GM12878 (cell line): ENCODE results near the gene MAP4K2. TPM values are rescaled to one million over a fixed set of nuclear protein-coding genes. Genes with fewer than 3 reads are reported as not detected.

Experiments used
- ATAC-seq: fragments of 200-7000 bp; cut with Tn5 transposase; 3 replicates; pipeline ENCODE4 v1.9.1; 2020; ENCODE audit warnings: mild to moderate bottlenecking, moderate library complexity
- BruUV-seq: library from RNA; stranded (reverse); fragments of 400-500 nt; replicated peaks from 2 replicates; lab custom pipeline; 2021; lab: Mats Ljungman, UMichigan
- CTCF ChIA-PET: fragments of 300-600 bp; sonication (Branson Sonifier 250); formaldehyde crosslinking; extraction: SDS; loops from one replicate; lab custom pipeline; 2021; ENCODE audit warnings: inconsistent platforms; lab: Yijun Ruan, JAX
- POLR2A ChIA-PET: fragments of 350-600 bp; formaldehyde crosslinking; extraction: SDS; loops from one replicate; lab custom pipeline; 2021; ENCODE audit warnings: inconsistent platforms; lab: Charles Lee
- RAD21 ChIA-PET: fragments of 300-600 bp; sonication (Branson Sonifier 250); formaldehyde crosslinking; loops from one replicate; lab custom pipeline; 2023; ENCODE audit warnings: antibody characterized with exemption; ENCODE audit not compliant: unreplicated experiment; lab: Charles Lee
- SMC1A ChIA-PET: fragments of 300-600 bp; sonication (Branson Sonifier 250); formaldehyde crosslinking; loops from one replicate; lab custom pipeline; 2023; ENCODE audit not compliant: unreplicated experiment, uncharacterized antibody; lab: Charles Lee
- DNase-seq: peaks from one replicate; pipeline ENCODE4 v3.0.0-alpha.2; 2011; ENCODE audit warnings: low read depth, low spot score
- FAIRE-seq: peaks from 3 replicates; lab custom pipeline; 2011; peaks lifted over from hg19 to GRCh38; lab: Jason Lieb, UNC
- H2AFZ ChIP-seq: 2 replicates; pipeline ENCODE4 v1.6.0; 2011; ENCODE audit warnings: low read depth, low read length, control low read depth; ENCODE audit not compliant: control insufficient read depth
- H3K27ac ChIP-seq: 2 replicates; pipeline ENCODE4 v1.5.1; 2011; ENCODE audit warnings: control low read depth; ENCODE audit not compliant: control insufficient read depth, insufficient read depth
- H3K27me3 ChIP-seq, 2 experiments: replicated peaks in 1 of 2; 2 replicates each; pipeline versions ENCODE4 v1.6.0 to v1.6.1; 2011; ENCODE audit warnings: low read length in 1 of 2; ENCODE audit not compliant: control insufficient read depth in 2 of 2, insufficient read depth in 2 of 2
- H3K36me3 ChIP-seq, 2 experiments: 2 replicates each; pipeline ENCODE4 v1.5.1; 2011; ENCODE audit warnings: low read length in 1 of 2; ENCODE audit not compliant: control insufficient read depth in 2 of 2, insufficient read depth in 2 of 2
- H3K4me1 ChIP-seq: 2 replicates; pipeline ENCODE4 v1.6.1; 2011; ENCODE audit warnings: mild to moderate bottlenecking, low read length, moderate library complexity, mixed read lengths; ENCODE audit not compliant: control insufficient read depth, insufficient read depth
- H3K4me2 ChIP-seq: 2 replicates; pipeline ENCODE4 v1.6.0; 2011; ENCODE audit warnings: control low read depth; ENCODE audit not compliant: control insufficient read depth, insufficient read depth
- H3K4me3 ChIP-seq: fragments of 200-600 bp; sonication (generic); 2 replicates; pipeline ENCODE4 v1.5.1; 2016
- H3K79me2 ChIP-seq: 2 replicates; pipeline ENCODE4 v1.6.0; 2011; ENCODE audit warnings: low read length; ENCODE audit not compliant: control insufficient read depth, insufficient read depth
- H3K9ac ChIP-seq: 2 replicates; pipeline ENCODE4 v1.8.0; 2011; ENCODE audit warnings: low read length, control low read depth, mixed read lengths; ENCODE audit not compliant: control insufficient read depth, insufficient read depth
- H3K9me3 ChIP-seq: replicated peaks from 3 replicates; pipeline ENCODE4 v1.5.1; 2011; ENCODE audit warnings: mild to moderate bottlenecking, low read length; ENCODE audit not compliant: control insufficient read depth, insufficient read depth
- H4K20me1 ChIP-seq: 2 replicates; pipeline ENCODE4 v1.6.0; 2011; ENCODE audit not compliant: control insufficient read depth, insufficient read depth
- CBX3 ChIP-seq: fragments of 200-600 bp; sonication (generic); IDR thresholded peaks from 2 replicates; pipeline ENCODE4 v1.6.1; 2016; ENCODE audit warnings: low read depth, borderline replicate concordance
- ESRRA ChIP-seq: IDR thresholded peaks from 2 replicates; pipeline ENCODE4 v1.6.1; 2012; ENCODE audit warnings: mild to moderate bottlenecking, low read length, improper control_type of control experiment
- EZH2 ChIP-seq: IDR thresholded peaks from 2 replicates; pipeline ENCODE4 v1.6.1; 2012; ENCODE audit warnings: low read depth, mild to moderate bottlenecking, control low read depth, inconsistent platforms, low read length, borderline replicate concordance; ENCODE audit not compliant: control insufficient read depth
- HCFC1 ChIP-seq: fragments of 150-350 bp; IDR thresholded peaks from 2 replicates; pipeline ENCODE4 v1.6.1; 2014; ENCODE audit warnings: low read length
- POLR2A ChIP-seq: IDR thresholded peaks from 2 replicates; pipeline ENCODE4 v1.6.1; 2011; ENCODE audit warnings: low read depth, mild to moderate bottlenecking, low read length
- RB1 ChIP-seq: fragments of 450-650 bp; formaldehyde crosslinking; IDR thresholded peaks from 2 replicates; pipeline ENCODE4 v1.6.1; 2017; ENCODE audit warnings: mild to moderate bottlenecking, borderline replicate concordance
- RBBP5 ChIP-seq: fragments of 200-600 bp; sonication (generic); conservative IDR thresholded peaks from 2 replicates; pipeline ENCODE4 v1.6.1; 2016
- STAT1 ChIP-seq: fragments of 450-650 bp; conservative IDR thresholded peaks from 2 replicates; pipeline ENCODE4 v1.6.1; 2014; ENCODE audit warnings: antibody characterized with exemption, mild to moderate bottlenecking
- TBL1XR1 ChIP-seq: IDR thresholded peaks from 2 replicates; pipeline ENCODE4 v1.6.1; 2012; ENCODE audit warnings: low read depth, low read length, improper control_type of control experiment
- ZNF24 ChIP-seq: fragments of 450-650 bp; IDR thresholded peaks from 2 replicates; pipeline ENCODE4 v1.6.1; 2017; ENCODE audit warnings: antibody characterized with exemption, mild to moderate bottlenecking
- ZNF384 ChIP-seq: IDR thresholded peaks from 2 replicates; pipeline ENCODE4 v1.6.1; 2012; ENCODE audit warnings: low read depth, mild to moderate bottlenecking, low read length, improper control_type of control experiment, borderline replicate concordance
- WGBS: methylation state at CpG from one replicate; pipeline ENCODE4 v1.1.6; 2016; ENCODE audit warnings: low lambda C conversion rate; ENCODE audit not compliant: insufficient replicate concordance, insufficient coverage; ENCODE audit errors: missing lambda C conversion rate; 5-methylcytosine and 5-hydroxymethylcytosine counted together
- in situ Hi-C: fragments of 300-500 bp; cut with MboI; formaldehyde crosslinking; loops from 9 replicates; pipeline ENCODE4 v1.14.3; 2018; ENCODE audit warnings: mixed read lengths
- intact Hi-C: fragments of 100-400 bp; cut with micrococcal nuclease; formaldehyde crosslinking; loops from one replicate; pipeline ENCODE4 v1.14.2; 2022; ENCODE audit not compliant: unreplicated experiment
- polyA plus RNA-seq, 11 experiments: library from polyadenylated mRNA; depleted of rRNA in 4 of 11; unstranded in 6 of 11; stranded (reverse) in 5 of 11; fragments of >200 nt; fragmentation: Nextera tagmentation in 4 of 11; fragmentation: Illumina TruSeq in 1 of 11; extraction: Ambion mirVana in 4 of 11; extraction: Trizol in 1 of 11; gene quantifications; 1 replicate in 1 of 11; 2 replicates in 10 of 11; pipeline versions ENCODE4 v1.2.1 to v1.2.3, GENCODE V29; 2011 to 2016; ENCODE audit warnings: inconsistent platforms in 2 of 11, missing spikeins in 2 of 11, low read depth in 1 of 11
- total RNA-seq, 4 experiments: library from RNA; depleted of rRNA in 3 of 4; stranded (reverse); fragments of >200 nt in 3 of 4; fragmentation: Illumina TruSeq in 1 of 4; extraction: Trizol in 1 of 4; gene quantifications; 2 replicates each; pipeline versions ENCODE4 v1.2.1 to v1.2.3, GENCODE V29; 2013 to 2021
- TF ChIP-seq, protein P1 (sequence below): fragments of 450-650 bp; IDR thresholded peaks from 2 replicates; pipeline ENCODE4 v1.6.1; 2018; ENCODE audit warnings: borderline replicate concordance, mild to moderate bottlenecking; ENCODE audit not compliant: partially characterized antibody

Gene MAP4K2
- total and polyA plus RNA-seq, 10 of the 15 experiments (the other 5 are each of a cell fraction or from before 2014, with no cell fraction given), result 0.98 to 78.1 (median 48.9) TPM

DNA sequence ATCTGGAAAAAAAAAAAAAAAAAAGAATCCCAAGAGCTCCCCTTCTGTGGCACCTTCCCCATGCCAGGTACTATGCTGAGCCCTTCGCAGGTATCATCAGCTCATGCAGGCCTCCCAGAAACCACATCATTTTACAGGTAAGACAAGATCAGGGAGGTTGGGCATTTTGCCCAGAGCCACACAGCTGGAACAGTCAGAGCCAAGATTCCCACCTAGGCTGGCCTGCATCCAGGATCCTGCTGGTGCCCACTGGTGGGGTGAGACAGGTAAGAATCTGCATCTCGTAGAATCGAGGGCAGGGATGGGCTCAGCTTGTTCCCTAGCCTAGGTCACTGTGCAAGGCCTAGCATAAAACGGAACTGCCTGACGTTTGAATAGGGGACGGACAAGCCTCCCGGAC lies 23.0 kb upstream of the MAP4K2 start:
- in situ Hi-C loops, result no loop called here
- no peak for FAIRE-seq
- 63% methylated on average over 7 of the region's 7 CpGs for WGBS

GRCh38 chr11:64823568-64824119 lies 20.6 kb upstream of the MAP4K2 start:
- intact Hi-C loops, result no loop called here
- Histone ChIP-seq H3K4me1 (no peaks in the 10 kb centered on the region), H3K27ac (no peak overlapping the region), H3K9ac (no peak overlapping the region), H3K27me3 (no peaks in the 10 kb centered on the region), H3K4me2 (no peak overlapping the region), H3K36me3 (no peaks in the 10 kb centered on the region), H3K79me2 (no peaks in the 10 kb centered on the region), H3K4me3 (no peak overlapping the region), H2AFZ (no peak overlapping the region), H3K9me3 (no peaks in the 10 kb centered on the region), H4K20me1 (no peaks in the 10 kb centered on the region)
- TF ChIP-seq, protein P1, sequence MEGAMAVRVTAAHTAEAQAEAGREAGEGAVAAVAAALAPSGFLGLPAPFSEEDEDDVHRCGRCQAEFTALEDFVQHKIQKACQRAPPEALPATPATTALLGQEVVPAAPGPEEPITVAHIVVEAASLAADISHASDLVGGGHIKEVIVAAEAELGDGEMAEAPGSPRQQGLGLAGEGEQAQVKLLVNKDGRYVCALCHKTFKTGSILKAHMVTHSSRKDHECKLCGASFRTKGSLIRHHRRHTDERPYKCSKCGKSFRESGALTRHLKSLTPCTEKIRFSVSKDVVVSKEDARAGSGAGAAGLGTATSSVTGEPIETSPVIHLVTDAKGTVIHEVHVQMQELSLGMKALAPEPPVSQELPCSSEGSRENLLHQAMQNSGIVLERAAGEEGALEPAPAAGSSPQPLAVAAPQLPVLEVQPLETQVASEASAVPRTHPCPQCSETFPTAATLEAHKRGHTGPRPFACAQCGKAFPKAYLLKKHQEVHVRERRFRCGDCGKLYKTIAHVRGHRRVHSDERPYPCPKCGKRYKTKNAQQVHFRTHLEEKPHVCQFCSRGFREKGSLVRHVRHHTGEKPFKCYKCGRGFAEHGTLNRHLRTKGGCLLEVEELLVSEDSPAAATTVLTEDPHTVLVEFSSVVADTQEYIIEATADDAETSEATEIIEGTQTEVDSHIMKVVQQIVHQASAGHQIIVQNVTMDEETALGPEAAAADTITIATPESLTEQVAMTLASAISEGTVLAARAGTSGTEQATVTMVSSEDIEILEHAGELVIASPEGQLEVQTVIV, result no peak
- TF ChIP-seq TBL1XR1, result no peak
- TF ChIP-seq HCFC1, result no peak
- TF ChIP-seq EZH2, result no peak
- TF ChIP-seq ZNF24, result no peak
- TF ChIP-seq RBBP5, result no peak
- TF ChIP-seq POLR2A, result no peak
- TF ChIP-seq ZNF384, result no peak
- no peak for TF ChIP-seq STAT1
- TF ChIP-seq ESRRA, result no peak
- CTCF ChIA-PET, result interaction anchor here (0.6 kb wide), 1 partner anchor 52 kb away, joined by 3 read pairs; no protein-coding TSS in a partner anchor
- no TSS peak for BruUV-seq
- FAIRE-seq (no peak), DNase-seq (no peak), ATAC-seq (no peak)
- SMC1A ChIA-PET, result no interaction called here
- in situ Hi-C loops, result no loop called here
- POLR2A ChIA-PET, result no interaction called here
- 31% methylated on average over 11 of the region's 11 CpGs for WGBS
- RAD21 ChIA-PET, result no interaction called here

More for the DNA sequence above, 23.0 kb upstream of the MAP4K2 start:
- Histone ChIP-seq H3K36me3 (no peaks in the 10 kb centered on the region), H3K9me3 (no peaks in the 10 kb centered on the region), H3K4me3 (no peak overlapping the region), H3K4me2 (no peak overlapping the region), H3K27ac (no peak overlapping the region), H4K20me1 (no peaks in the 10 kb centered on the region), H3K79me2 (no peaks in the 10 kb centered on the region), H3K27me3 (no peaks in the 10 kb centered on the region), H3K4me1 (no peaks in the 10 kb centered on the region), H2AFZ (no peak overlapping the region), H3K9ac (no peak overlapping the region)
- no TSS peak for BruUV-seq
- ChIA-PET SMC1A (no interaction called here), POLR2A (no interaction called here), RAD21 (no interaction called here), CTCF (no interaction called here)
- DNase-seq, result no peak
- no peak for ATAC-seq
- intact Hi-C loops, result no loop called here
- TF ChIP-seq CBX3 (no peak), RB1 (no peak)
